Measurements from ENCODE around the gene ZNF202. TPM values are rescaled to one million over a fixed set of nuclear protein-coding genes. Genes with fewer than 3 reads are reported as not detected.

The ZNF202 gene
- total and polyA plus RNA-seq, 12 donors, result 1.5 to 11.2 (median 6.8) TPM

GRCh38 chr11:123690485-123690884 is 51.0 kb downstream of the ZNF202 start:
- Histone ChIP-seq H3K4me3 (no peak overlapping the region), H3K27ac (no peak overlapping the region), H3K36me3 (replicated peaks in 1 of 2) (no peaks in the 10 kb centered on the region), H3K9me3 (replicated peaks in 1 of 3) (no peaks in the 10 kb centered on the region), H3K27me3 (peaks cover 13% of the 10 kb centered on the region), H3K4me1 (replicated peaks in 1 of 2) (no peaks in the 10 kb centered on the region)
- intact Hi-C loops (cut with DNase I), result no loop called here
- no peak for DNase-seq
- 61 to 78% (median 70%) methylated on average over 3 of the region's 3 CpGs for WGBS, 4 donors
- TF ChIP-seq CTCF (IDR thresholded peaks at IDR 0.05) (no peak), POLR2A (IDR thresholded peaks at IDR 0.05) (no peak)

GRCh38 chr11:123684601-123685000 is 56.9 kb downstream of the ZNF202 start:
- no peak for DNase-seq
- intact Hi-C loops (cut with DNase I), result no loop called here
- 92 to 94% (median 93%) methylated on average over 6 of the region's 6 CpGs for WGBS, 4 donors
- no peak overlapping the region for H3K4me3 ChIP-seq
- no peaks in the 10 kb centered on the region for H3K9me3 ChIP-seq (replicated peaks in 1 of 3)
- H3K4me1 ChIP-seq (replicated peaks in 1 of 2), result no peaks in the 10 kb centered on the region
- no peaks in the 10 kb centered on the region for H3K36me3 ChIP-seq (replicated peaks in 1 of 2)
- no peak overlapping the region for H3K27ac ChIP-seq
- peaks cover 5% of the 10 kb centered on the region for H3K27me3 ChIP-seq
- TF ChIP-seq POLR2A (IDR thresholded peaks at IDR 0.05) (no peak), CTCF (IDR thresholded peaks at IDR 0.05) (no peak)

DNA sequence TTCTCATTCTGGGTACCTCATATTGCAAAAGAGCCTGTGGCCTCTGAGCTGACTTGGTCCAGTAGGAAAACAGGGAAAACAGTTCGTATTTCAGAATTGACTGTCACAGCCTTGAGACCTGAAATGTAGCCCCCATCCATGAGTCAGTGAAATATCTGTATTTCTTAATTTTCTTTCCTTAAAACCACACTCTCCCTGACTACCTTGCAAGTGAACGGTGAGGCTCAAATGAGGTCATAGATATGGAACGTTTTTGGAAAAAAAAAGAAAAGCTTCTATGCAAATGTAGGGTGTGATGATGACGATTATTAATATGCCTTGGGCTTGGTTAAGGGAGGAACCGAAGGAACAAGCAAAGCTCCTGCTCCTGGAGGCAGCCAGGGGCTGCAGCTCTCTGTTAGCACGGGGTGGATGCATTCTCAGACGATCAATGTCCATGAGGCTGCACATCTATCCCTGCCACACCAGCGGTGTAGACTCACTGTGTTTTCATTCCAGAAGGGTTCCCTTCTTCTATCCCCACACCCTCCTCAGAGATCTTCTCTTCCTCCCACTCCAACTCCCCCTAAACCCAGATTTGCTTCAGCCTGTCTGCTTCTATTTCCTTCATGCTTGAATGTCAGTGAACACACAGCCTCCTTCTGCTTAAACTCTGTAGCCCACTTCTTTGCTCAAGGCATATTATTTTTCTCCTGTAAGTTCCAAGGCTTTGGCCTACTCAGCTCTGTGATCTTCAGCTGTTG is 57.9 kb downstream of the ZNF202 start:
- H3K4me3 ChIP-seq, result no peak overlapping the region
- intact Hi-C loops (cut with DNase I), result no loop called here
- H3K36me3 ChIP-seq (replicated peaks in 1 of 2), result no peaks in the 10 kb centered on the region
- 44 to 54% (median 49%) methylated on average over 8 of the region's 8 CpGs for WGBS, 4 donors
- H3K9me3 ChIP-seq (replicated peaks in 1 of 3), result no peaks in the 10 kb centered on the region
- DNase-seq, result no peak
- H3K27ac ChIP-seq, result peak overlapping the region in 1 of 5 donors; percentile 29
- no peak for TF ChIP-seq CTCF (IDR thresholded peaks at IDR 0.05)
- no peak for TF ChIP-seq POLR2A (IDR thresholded peaks at IDR 0.05)
- H3K27me3 ChIP-seq, result peaks cover 3% of the 10 kb centered on the region
- H3K4me1 ChIP-seq (replicated peaks in 1 of 2), result no peaks in the 10 kb centered on the region

GRCh38 chr11:123682696-123683410 is 58.6 kb downstream of the ZNF202 start:
- no peaks in the 10 kb centered on the region for H3K4me1 ChIP-seq (replicated peaks in 1 of 2)
- TF ChIP-seq CTCF (IDR thresholded peaks at IDR 0.05), result no peak
- TF ChIP-seq POLR2A (IDR thresholded peaks at IDR 0.05), result no peak
- H3K36me3 ChIP-seq (replicated peaks in 1 of 2), result no peaks in the 10 kb centered on the region
- H3K27ac ChIP-seq, result peak overlapping the region in 1 of 5 donors; percentile 53
- WGBS, 4 donors, result 50 to 60% (median 54%) methylated on average over 5 of the region's 5 CpGs
- H3K4me3 ChIP-seq, result no peak overlapping the region
- DNase-seq, result peak in 1 of 7 donors; percentile 69
- H3K9me3 ChIP-seq (replicated peaks in 1 of 3), result no peaks in the 10 kb centered on the region
- intact Hi-C loops (cut with DNase I), result no loop called here
- H3K27me3 ChIP-seq, result no peaks in the 10 kb centered on the region
